HG02588 (cell line): ENCODE results near the gene ABCC10.

Source experiments
- ATAC-seq: cut with Tn5 transposase; IDR thresholded peaks from one replicate; pipeline ENCODE4 v1.9.1; 2021; ENCODE audit warnings: mild to moderate bottlenecking, moderate library complexity; ENCODE audit not compliant: unreplicated experiment

The ABCC10 gene

GRCh38 chr6:43467752-43468151 is 40.4 kb downstream of the ABCC10 start:
- ATAC-seq, result no peak

- ATAC-seq, result no peak
Measured at GRCh38 chr6:43468240-43468639, 40.9 kb downstream of the ABCC10 start.

- ATAC-seq, result no peak
Measured at GRCh38 chr6:43468748-43469681, 41.7 kb downstream of the ABCC10 start.

GRCh38 chr6:43469947-43470346 is 42.6 kb downstream of the ABCC10 start:
- ATAC-seq, result no peak

- ATAC-seq, result no peak
Measured at GRCh38 chr6:43471399-43471798, 44.1 kb downstream of the ABCC10 start.

- no peak for ATAC-seq
Measured at GRCh38 chr6:43472515-43472914, 45.2 kb downstream of the ABCC10 start.

- no peak for ATAC-seq
Measured at GRCh38 chr6:43475516-43475915, 48.2 kb downstream of the ABCC10 start.

- ATAC-seq, result no peak
Measured at GRCh38 chr6:43476746-43477145, 49.4 kb downstream of the ABCC10 start.

- peak; percentile 97 for ATAC-seq
Measured at GRCh38 chr6:43477235-43478007, 50.1 kb downstream of the ABCC10 start, which contains the start of gene TJAP1. TSS of gene TJAP1 (plus strand) at chr6:43477570. CDS start at chr6:43499002, 21,432 bp downstream.

- ATAC-seq, result no peak
Measured at GRCh38 chr6:43478008-43478372, 50.6 kb downstream of the ABCC10 start.

GRCh38 chr6:43481075-43481474 is 53.7 kb downstream of the ABCC10 start:
- ATAC-seq, result no peak

- no peak for ATAC-seq
Measured at GRCh38 chr6:43481591-43482236, 54.4 kb downstream of the ABCC10 start.

- ATAC-seq, result no peak
Measured at GRCh38 chr6:43488667-43489276, 61.4 kb downstream of the ABCC10 start.

- no peak for ATAC-seq
Measured at GRCh38 chr6:43489277-43490072, 62.1 kb downstream of the ABCC10 start.

GRCh38 chr6:43490523-43490939 is 63.2 kb downstream of the ABCC10 start:
- no peak for ATAC-seq

GRCh38 chr6:43491750-43492661 is 64.7 kb downstream of the ABCC10 start:
- no peak for ATAC-seq

GRCh38 chr6:43492673-43493072 is 65.3 kb downstream of the ABCC10 start:
- ATAC-seq, result no peak

- ATAC-seq, result no peak
Measured at GRCh38 chr6:43493230-43493629, 65.9 kb downstream of the ABCC10 start.

GRCh38 chr6:43493833-43494232 is 66.5 kb downstream of the ABCC10 start:
- ATAC-seq, result no peak
